GM12878 (cell line): ENCODE measurements around the gene RBBP4. TPM values are rescaled to one million over a fixed set of nuclear protein-coding genes. Genes with fewer than 3 reads are reported as not detected.
A peak's percentile ranks its signal among the peaks of the same experiment; 100 is the strongest.

ENCODE experiments used
- ATAC-seq: fragments of 200-7000 bp; cut with Tn5 transposase; 3 replicates; pipeline ENCODE4 v1.9.1; 2020; ENCODE audit warnings: mild to moderate bottlenecking, moderate library complexity
- BruUV-seq: library from RNA; stranded (reverse); fragments of 400-500 nt; replicated peaks from 2 replicates; lab custom pipeline; 2021; lab: Mats Ljungman, UMichigan
- CTCF ChIA-PET: fragments of 300-600 bp; sonication (Branson Sonifier 250); formaldehyde crosslinking; extraction: SDS; loops from one replicate; lab custom pipeline; 2021; ENCODE audit warnings: inconsistent platforms; lab: Yijun Ruan, JAX
- POLR2A ChIA-PET: fragments of 350-600 bp; formaldehyde crosslinking; extraction: SDS; loops from one replicate; lab custom pipeline; 2021; ENCODE audit warnings: inconsistent platforms; lab: Charles Lee
- RAD21 ChIA-PET: fragments of 300-600 bp; sonication (Branson Sonifier 250); formaldehyde crosslinking; loops from one replicate; lab custom pipeline; 2023; ENCODE audit warnings: antibody characterized with exemption; ENCODE audit not compliant: unreplicated experiment; lab: Charles Lee
- SMC1A ChIA-PET: fragments of 300-600 bp; sonication (Branson Sonifier 250); formaldehyde crosslinking; loops from one replicate; lab custom pipeline; 2023; ENCODE audit not compliant: unreplicated experiment, uncharacterized antibody; lab: Charles Lee
- DNase-seq: peaks from one replicate; pipeline ENCODE4 v3.0.0-alpha.2; 2011; ENCODE audit warnings: low read depth, low spot score
- FAIRE-seq: peaks from 3 replicates; lab custom pipeline; 2011; peaks lifted over from hg19 to GRCh38; lab: Jason Lieb, UNC
- H2AFZ ChIP-seq: 2 replicates; pipeline ENCODE4 v1.6.0; 2011; ENCODE audit warnings: low read depth, low read length, control low read depth; ENCODE audit not compliant: control insufficient read depth
- H3K27ac ChIP-seq: 2 replicates; pipeline ENCODE4 v1.5.1; 2011; ENCODE audit warnings: control low read depth; ENCODE audit not compliant: control insufficient read depth, insufficient read depth
- H3K27me3 ChIP-seq, 2 experiments: replicated peaks in 1 of 2; 2 replicates each; pipeline versions ENCODE4 v1.6.0 to v1.6.1; 2011; ENCODE audit warnings: low read length in 1 of 2; ENCODE audit not compliant: control insufficient read depth in 2 of 2, insufficient read depth in 2 of 2
- H3K36me3 ChIP-seq, 2 experiments: 2 replicates each; pipeline ENCODE4 v1.5.1; 2011; ENCODE audit warnings: low read length in 1 of 2; ENCODE audit not compliant: control insufficient read depth in 2 of 2, insufficient read depth in 2 of 2
- H3K4me1 ChIP-seq: 2 replicates; pipeline ENCODE4 v1.6.1; 2011; ENCODE audit warnings: mild to moderate bottlenecking, low read length, moderate library complexity, mixed read lengths; ENCODE audit not compliant: control insufficient read depth, insufficient read depth
- H3K4me2 ChIP-seq: 2 replicates; pipeline ENCODE4 v1.6.0; 2011; ENCODE audit warnings: control low read depth; ENCODE audit not compliant: control insufficient read depth, insufficient read depth
- H3K4me3 ChIP-seq: fragments of 200-600 bp; sonication (generic); 2 replicates; pipeline ENCODE4 v1.5.1; 2016
- H3K79me2 ChIP-seq: 2 replicates; pipeline ENCODE4 v1.6.0; 2011; ENCODE audit warnings: low read length; ENCODE audit not compliant: control insufficient read depth, insufficient read depth
- H3K9ac ChIP-seq: 2 replicates; pipeline ENCODE4 v1.8.0; 2011; ENCODE audit warnings: low read length, control low read depth, mixed read lengths; ENCODE audit not compliant: control insufficient read depth, insufficient read depth
- H3K9me3 ChIP-seq: replicated peaks from 3 replicates; pipeline ENCODE4 v1.5.1; 2011; ENCODE audit warnings: mild to moderate bottlenecking, low read length; ENCODE audit not compliant: control insufficient read depth, insufficient read depth
- H4K20me1 ChIP-seq: 2 replicates; pipeline ENCODE4 v1.6.0; 2011; ENCODE audit not compliant: control insufficient read depth, insufficient read depth
- BCL3 ChIP-seq: IDR thresholded peaks from 2 replicates; pipeline ENCODE4 v1.6.1; 2011; ENCODE audit warnings: borderline replicate concordance, low read depth, mild to moderate bottlenecking, moderate library complexity, low read length; ENCODE audit not compliant: insufficient read depth, poor library complexity, severe bottlenecking
- CBX3 ChIP-seq: fragments of 200-600 bp; sonication (generic); IDR thresholded peaks from 2 replicates; pipeline ENCODE4 v1.6.1; 2016; ENCODE audit warnings: low read depth, borderline replicate concordance
- CHD1 ChIP-seq: IDR thresholded peaks from 2 replicates; pipeline ENCODE4 v1.6.1; 2012; ENCODE audit warnings: low read depth, low read length, improper control_type of control experiment
- GATAD2B ChIP-seq: fragments of 450-650 bp; conservative IDR thresholded peaks from 2 replicates; pipeline ENCODE4 v1.6.1; 2017; ENCODE audit warnings: low read depth, mild to moderate bottlenecking, moderate library complexity
- HCFC1 ChIP-seq: fragments of 150-350 bp; IDR thresholded peaks from 2 replicates; pipeline ENCODE4 v1.6.1; 2014; ENCODE audit warnings: low read length
- MEF2B ChIP-seq: fragments of 450-650 bp; IDR thresholded peaks from 2 replicates; pipeline ENCODE4 v1.6.1; 2018; ENCODE audit warnings: mild to moderate bottlenecking, moderate library complexity; ENCODE audit not compliant: partially characterized antibody, poor library complexity, severe bottlenecking
- MYB ChIP-seq: fragments of 150-350 bp; IDR thresholded peaks from 2 replicates; pipeline ENCODE4 v1.6.1; 2014; ENCODE audit warnings: mild to moderate bottlenecking, low read depth, low read length, borderline replicate concordance
- MYC ChIP-seq: IDR thresholded peaks from 2 replicates; pipeline ENCODE4 v1.6.1; 2011; ENCODE audit warnings: mild to moderate bottlenecking, low read length, moderate library complexity, inconsistent platforms; ENCODE audit not compliant: insufficient read depth, insufficient replicate concordance, insufficient read length, severe bottlenecking
- SP1 ChIP-seq: IDR thresholded peaks from one replicate; pipeline ENCODE4 v1.6.1; 2011; ENCODE audit warnings: low read depth, low read length
- TCF3 ChIP-seq: IDR thresholded peaks from 2 replicates; pipeline ENCODE4 v1.6.1; 2012; ENCODE audit warnings: low read depth, mild to moderate bottlenecking, low read length, borderline replicate concordance; ENCODE audit not compliant: insufficient read depth
- ZBED1 ChIP-seq: IDR thresholded peaks from 2 replicates; pipeline ENCODE4 v1.6.1; 2016; ENCODE audit warnings: borderline replicate concordance
- WGBS: methylation state at CpG from one replicate; pipeline ENCODE4 v1.1.6; 2016; ENCODE audit warnings: low lambda C conversion rate; ENCODE audit not compliant: insufficient replicate concordance, insufficient coverage; ENCODE audit errors: missing lambda C conversion rate; 5-methylcytosine and 5-hydroxymethylcytosine counted together
- in situ Hi-C: fragments of 300-500 bp; cut with MboI; formaldehyde crosslinking; loops from 9 replicates; pipeline ENCODE4 v1.14.3; 2018; ENCODE audit warnings: mixed read lengths
- intact Hi-C: fragments of 100-400 bp; cut with micrococcal nuclease; formaldehyde crosslinking; loops from one replicate; pipeline ENCODE4 v1.14.2; 2022; ENCODE audit not compliant: unreplicated experiment
- polyA plus RNA-seq, 11 experiments: library from polyadenylated mRNA; depleted of rRNA in 4 of 11; unstranded in 6 of 11; stranded (reverse) in 5 of 11; fragments of >200 nt; fragmentation: Nextera tagmentation in 4 of 11; fragmentation: Illumina TruSeq in 1 of 11; extraction: Ambion mirVana in 4 of 11; extraction: Trizol in 1 of 11; gene quantifications; 1 replicate in 1 of 11; 2 replicates in 10 of 11; pipeline versions ENCODE4 v1.2.1 to v1.2.3, GENCODE V29; 2011 to 2016; ENCODE audit warnings: inconsistent platforms in 2 of 11, missing spikeins in 2 of 11, low read depth in 1 of 11
- total RNA-seq, 4 experiments: library from RNA; depleted of rRNA in 3 of 4; stranded (reverse); fragments of >200 nt in 3 of 4; fragmentation: Illumina TruSeq in 1 of 4; extraction: Trizol in 1 of 4; gene quantifications; 2 replicates each; pipeline versions ENCODE4 v1.2.1 to v1.2.3, GENCODE V29; 2013 to 2021

RBBP4 gene
- total and polyA plus RNA-seq, 10 of the 15 experiments (the other 5 are each of a cell fraction or from before 2014, with no cell fraction given) = 120 to 357 (median 231) TPM

GRCh38 chr1:32665915-32666314, 14.9 kb downstream of the RBBP4 start:
- Histone ChIP-seq H3K9me3 (no peaks in the 10 kb centered on the region; the same call in 2 of the 3 replicates), H3K4me2 (no peak overlapping the region), H4K20me1 (no peaks in the 10 kb centered on the region), H2AFZ (no peak overlapping the region), H3K27ac (no peak overlapping the region), H3K27me3 (no peaks in the 10 kb centered on the region), H3K36me3 (peaks cover 2 to 31% of the 10 kb centered on the region in 2 experiments), H3K4me1 (no peaks in the 10 kb centered on the region), H3K9ac (no peak overlapping the region), H3K79me2 (peaks cover 1% of the 10 kb centered on the region), H3K4me3 (no peak overlapping the region)
- ATAC-seq = no peak
- no peak for DNase-seq
- intact Hi-C loops = no loop called here
- WGBS = 5% methylated on average over 1 of the region's 1 CpG
- ChIA-PET RAD21 (no interaction called here), CTCF (interaction anchor here (1.0 kb wide), 1 partner anchor 146 kb away, joined by 3 read pairs; no protein-coding TSS in a partner anchor), SMC1A (interaction anchor here (1.5 kb wide), 1 partner anchor 145 kb away, joined by 3 read pairs; no protein-coding TSS in a partner anchor), POLR2A (no interaction called here)
- no peak for FAIRE-seq
- in situ Hi-C loops = no loop called here
- BruUV-seq = no TSS peak
- TF ChIP-seq MYC (no peak), ZBED1 (no peak)

- H3K4me1 ChIP-seq = no peaks in the 10 kb centered on the region
- H3K79me2 ChIP-seq = no peaks in the 10 kb centered on the region; the same call in none of the 2 replicates
- H3K9ac ChIP-seq = no peak overlapping the region
- H3K4me2 ChIP-seq = no peak overlapping the region
- H3K36me3 ChIP-seq = peaks cover 2 to 37% of the 10 kb centered on the region in 2 experiments
- TF ChIP-seq TCF3 = no peak
- no peak for TF ChIP-seq MYB
- no peak for TF ChIP-seq GATAD2B
- TF ChIP-seq HCFC1 = no peak
- TF ChIP-seq MEF2B = no peak
- no peak for TF ChIP-seq CHD1
- TF ChIP-seq BCL3 = no peak
- TF ChIP-seq CBX3 = no peak
- TF ChIP-seq SP1 = no peak
- DNase-seq (no peak), FAIRE-seq (no peak), ATAC-seq (no peak)
- no peaks in the 10 kb centered on the region for H3K27me3 ChIP-seq
- ChIA-PET POLR2A (no interaction called here), SMC1A (no interaction called here), CTCF (interaction anchor here (1.1 kb wide), 1 partner anchor 12 kb away, joined by 3 read pairs; no protein-coding TSS in a partner anchor), RAD21 (interaction anchor here (0.6 kb wide), 1 partner anchor 209 kb away, joined by 3 read pairs; no protein-coding TSS in a partner anchor)
- H3K27ac ChIP-seq = no peak overlapping the region
- no peaks in the 10 kb centered on the region for H4K20me1 ChIP-seq
- H3K4me3 ChIP-seq = no peak overlapping the region
- WGBS = 99% methylated on average over 12 of the region's 12 CpGs
- no peaks in the 10 kb centered on the region for H3K9me3 ChIP-seq
- in situ Hi-C loops = no loop called here
- intact Hi-C loops = no loop called here
- no peak overlapping the region for H2AFZ ChIP-seq
- BruUV-seq = TSS peak; percentile 23
These were observed 16.0 kb downstream of the RBBP4 start for GRCh38 chr1:32666901-32667566.
